Activated CD8-positive, alpha-beta T cell treated with anti-CD3 and anti-CD28 coated beads for 36 hours (primary cell): ENCODE data around the gene MCEMP1. TPM values are rescaled to one million over a fixed set of nuclear protein-coding genes. Genes with fewer than 3 reads are reported as not detected.

Source experiments
- ATAC-seq: fragments of 200-7000 bp; cut with Tn5 transposase; one replicate; pipeline ENCODE4 v1.10.0; 2021; ENCODE audit warnings: mild to moderate bottlenecking, moderate library complexity
- CTCF ChIA-PET: fragments of 350-600 bp; sonication (Branson Sonifier 250); formaldehyde crosslinking; loops from one replicate; lab custom pipeline; 2021; ENCODE audit warnings: antibody characterized with exemption; lab: Charles Lee
- POLR2A ChIA-PET: fragments of 350-600 bp; sonication (Branson Sonifier 250); formaldehyde crosslinking; loops from one replicate; lab custom pipeline; 2021; ENCODE audit warnings: antibody characterized with exemption; lab: Charles Lee
- DNase-seq: peaks from one replicate; pipeline ENCODE4 v3.0.0-alpha.2; 2020
- H3K27ac Mint-ChIP-seq: one replicate; pipeline ENCODE4 v1.8.0; 2021; ENCODE audit warnings: mild to moderate bottlenecking, mixed read lengths
- H3K27me3 Mint-ChIP-seq: one replicate; pipeline ENCODE4 v1.8.0; 2021; ENCODE audit warnings: mixed read lengths
- H3K36me3 Mint-ChIP-seq: one replicate; pipeline ENCODE4 v1.8.0; 2021; ENCODE audit warnings: low read depth, mixed read lengths
- H3K4me1 Mint-ChIP-seq: one replicate; pipeline ENCODE4 v1.8.0; 2021; ENCODE audit warnings: low read depth, mixed read lengths
- H3K4me3 Mint-ChIP-seq: one replicate; pipeline ENCODE4 v1.8.0; 2021; ENCODE audit warnings: mild to moderate bottlenecking, moderate library complexity, mixed read lengths
- H3K9me3 Mint-ChIP-seq: one replicate; pipeline ENCODE4 v1.8.0; 2021; ENCODE audit warnings: mixed read lengths
- intact Hi-C: fragments of 100-400 bp; cut with micrococcal nuclease; formaldehyde crosslinking; loops from one replicate; pipeline ENCODE4 v1.10.0; 2022
- total RNA-seq, 2 experiments: library from RNA; stranded (reverse); gene quantifications; one replicate each; pipeline ENCODE4 v1.2.3, GENCODE V29; 2021
- TF ChIP-seq, protein P1 (sequence below): fragments of 200-600 bp; IDR thresholded peaks from one replicate; pipeline ENCODE4 v1.8.0; 2022; ENCODE audit warnings: antibody characterized with exemption, mild to moderate bottlenecking

MCEMP1 gene
- total RNA-seq, 2 experiments from 2014 or later, result not detected

DNA sequence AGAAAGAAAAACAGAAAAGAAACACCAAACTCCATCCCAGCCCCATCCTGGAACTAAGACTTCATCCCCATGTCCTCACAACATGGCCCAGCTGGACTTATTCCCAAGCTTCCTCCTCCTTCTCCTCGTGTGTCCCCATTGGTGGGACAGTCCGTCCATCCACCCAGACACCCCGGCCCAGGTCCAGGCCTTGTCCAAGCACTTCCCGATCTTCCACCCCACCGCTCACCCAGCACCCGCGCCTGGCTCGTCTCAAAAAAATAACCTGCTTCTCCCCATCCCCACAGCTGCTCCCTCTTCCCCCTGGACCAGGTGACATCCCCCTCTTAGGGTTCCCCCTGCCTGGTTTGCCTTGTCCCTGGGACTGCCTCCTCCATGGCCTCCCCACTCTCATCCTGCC, 26.4 kb downstream of the MCEMP1 start:
- no peaks in the 10 kb centered on the region for H3K9me3 Mint-ChIP-seq
- ATAC-seq, result no peak
- TF ChIP-seq, protein P1, sequence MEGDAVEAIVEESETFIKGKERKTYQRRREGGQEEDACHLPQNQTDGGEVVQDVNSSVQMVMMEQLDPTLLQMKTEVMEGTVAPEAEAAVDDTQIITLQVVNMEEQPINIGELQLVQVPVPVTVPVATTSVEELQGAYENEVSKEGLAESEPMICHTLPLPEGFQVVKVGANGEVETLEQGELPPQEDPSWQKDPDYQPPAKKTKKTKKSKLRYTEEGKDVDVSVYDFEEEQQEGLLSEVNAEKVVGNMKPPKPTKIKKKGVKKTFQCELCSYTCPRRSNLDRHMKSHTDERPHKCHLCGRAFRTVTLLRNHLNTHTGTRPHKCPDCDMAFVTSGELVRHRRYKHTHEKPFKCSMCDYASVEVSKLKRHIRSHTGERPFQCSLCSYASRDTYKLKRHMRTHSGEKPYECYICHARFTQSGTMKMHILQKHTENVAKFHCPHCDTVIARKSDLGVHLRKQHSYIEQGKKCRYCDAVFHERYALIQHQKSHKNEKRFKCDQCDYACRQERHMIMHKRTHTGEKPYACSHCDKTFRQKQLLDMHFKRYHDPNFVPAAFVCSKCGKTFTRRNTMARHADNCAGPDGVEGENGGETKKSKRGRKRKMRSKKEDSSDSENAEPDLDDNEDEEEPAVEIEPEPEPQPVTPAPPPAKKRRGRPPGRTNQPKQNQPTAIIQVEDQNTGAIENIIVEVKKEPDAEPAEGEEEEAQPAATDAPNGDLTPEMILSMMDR, result no peak
- CTCF ChIA-PET, result interaction anchor here (1.5 kb wide), 1 partner anchor 22 kb away, joined by 6 read pairs; the partner anchor contains the start of gene TRAPPC5
- H3K27me3 Mint-ChIP-seq, result peaks cover 2% of the 10 kb centered on the region
- intact Hi-C loops, result loop anchor here (10.0 kb wide), 1 partner anchor 71 kb away; no protein-coding TSS in a partner anchor
- H3K27ac Mint-ChIP-seq, result no peak overlapping the region
- H3K4me3 Mint-ChIP-seq, result no peak overlapping the region
- POLR2A ChIA-PET, result no interaction called here
- DNase-seq, result no peak
- peaks cover 53% of the 10 kb centered on the region for H3K4me1 Mint-ChIP-seq
- peaks cover 1% of the 10 kb centered on the region for H3K36me3 Mint-ChIP-seq

DNA sequence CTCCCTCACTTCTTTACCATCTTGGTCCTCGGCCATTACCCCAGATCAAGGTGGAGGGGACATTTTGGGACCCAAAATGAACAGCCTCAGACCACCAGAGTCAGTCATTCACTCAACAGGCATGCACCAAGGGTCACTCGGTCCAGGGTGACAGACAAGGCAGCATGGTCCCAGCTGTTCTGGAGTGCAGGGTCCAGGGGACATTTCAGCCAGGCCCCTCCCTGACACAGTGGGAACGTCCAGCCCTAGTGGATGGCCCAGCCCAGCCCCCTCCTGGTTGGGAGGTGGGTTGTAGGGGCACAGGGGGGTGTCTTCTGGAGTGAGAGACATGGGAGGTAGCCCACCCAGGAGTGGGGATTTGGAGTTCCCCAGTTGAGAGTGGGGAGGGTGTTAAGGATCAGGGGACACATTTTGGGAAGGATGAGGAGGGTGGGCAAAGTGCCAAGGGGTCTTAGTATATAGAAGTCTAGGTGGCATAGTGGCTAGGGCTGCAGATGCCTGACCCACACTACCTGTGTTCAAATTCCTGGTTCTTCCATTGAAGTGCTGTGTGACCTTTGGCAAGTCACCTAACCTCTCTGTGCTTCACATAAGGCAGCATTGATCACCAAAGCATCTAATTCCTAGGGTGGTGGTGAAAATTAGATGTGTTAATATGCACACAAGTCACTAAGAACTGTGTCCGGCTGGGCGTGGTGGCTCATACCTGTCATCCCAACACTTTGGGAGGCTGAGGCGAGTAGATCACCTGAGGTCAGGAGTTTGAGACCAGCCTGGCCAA, 27.6 kb downstream of the MCEMP1 start:
- CTCF ChIA-PET, result no interaction called here
- H3K27ac Mint-ChIP-seq, result no peak overlapping the region
- ATAC-seq (no peak), DNase-seq (no peak)
- TF ChIP-seq, protein P1, result no peak
- H3K36me3 Mint-ChIP-seq, result peaks cover 1% of the 10 kb centered on the region
- intact Hi-C loops, result loop anchor here (10.0 kb wide), 1 partner anchor 70 kb away; no protein-coding TSS in a partner anchor
- H3K27me3 Mint-ChIP-seq, result no peaks in the 10 kb centered on the region
- POLR2A ChIA-PET, result interaction anchor here (1.3 kb wide), 1 partner anchor 63 kb away, joined by 3 read pairs; no protein-coding TSS in a partner anchor
- no peaks in the 10 kb centered on the region for H3K9me3 Mint-ChIP-seq
- H3K4me1 Mint-ChIP-seq, result peaks cover 47% of the 10 kb centered on the region
- H3K4me3 Mint-ChIP-seq, result no peak overlapping the region

DNA sequence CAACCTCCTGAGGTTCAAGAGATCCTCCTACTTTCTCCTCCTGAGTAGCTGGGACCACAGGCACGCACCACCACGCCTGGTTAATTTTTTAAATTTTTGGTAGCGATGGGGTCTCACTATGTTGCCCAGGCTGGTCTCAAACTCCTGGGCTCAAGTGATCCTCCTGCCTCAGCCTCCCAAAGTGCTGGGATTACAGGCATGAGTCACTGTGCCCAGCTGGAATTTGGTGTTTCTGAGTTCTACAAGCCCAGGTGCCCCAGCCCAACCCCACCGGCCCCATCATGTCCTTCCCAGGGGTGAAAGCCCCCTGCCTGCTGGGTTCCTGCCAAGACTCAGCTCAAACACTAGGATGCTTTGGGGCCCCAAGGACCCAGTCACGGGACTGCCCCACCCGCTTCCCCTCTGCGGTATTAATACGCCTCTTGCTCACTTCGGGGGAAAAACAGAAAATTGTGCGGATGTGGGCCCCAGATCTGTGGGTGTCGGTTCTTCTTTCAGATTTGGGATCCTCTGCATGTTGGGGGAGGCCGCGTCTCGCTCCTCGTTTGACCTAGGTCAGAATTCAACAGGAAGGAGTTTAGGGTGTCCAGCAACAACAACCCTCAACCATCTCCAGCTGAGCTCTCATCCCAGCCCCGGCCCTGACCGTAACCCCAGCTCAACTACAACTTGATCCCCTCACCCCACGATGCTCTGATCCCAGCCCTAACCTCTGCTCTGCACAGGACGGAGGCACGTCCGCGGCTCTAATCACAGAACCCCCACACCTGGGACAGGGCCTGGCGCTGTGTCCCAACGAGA, 28.7 kb downstream of the MCEMP1 start:
- ChIA-PET POLR2A (interaction anchor here (1.3 kb wide), 1 partner anchor 62 kb away, joined by 3 read pairs; no protein-coding TSS in a partner anchor), CTCF (interaction anchor here (1.8 to 2.3 kb wide), 2 partner anchors 25 to 42 kb away, joined by 3 to 15 read pairs; partner anchors contain the start of gene TRAPPC5)
- H3K36me3 Mint-ChIP-seq, result peaks cover 1% of the 10 kb centered on the region
- peak; percentile 94 for DNase-seq
- H3K4me3 Mint-ChIP-seq, result peak overlapping the region; percentile 57
- H3K27me3 Mint-ChIP-seq, result no peaks in the 10 kb centered on the region
- ATAC-seq, result peak; percentile 93
- H3K9me3 Mint-ChIP-seq, result no peaks in the 10 kb centered on the region
- H3K4me1 Mint-ChIP-seq, result peaks cover 39% of the 10 kb centered on the region
- intact Hi-C loops, result loop anchor here (10.0 kb wide), 1 partner anchor 69 kb away; no protein-coding TSS in a partner anchor
- TF ChIP-seq, protein P1, result no peak
- peak overlapping the region; percentile 87 for H3K27ac Mint-ChIP-seq

DNA sequence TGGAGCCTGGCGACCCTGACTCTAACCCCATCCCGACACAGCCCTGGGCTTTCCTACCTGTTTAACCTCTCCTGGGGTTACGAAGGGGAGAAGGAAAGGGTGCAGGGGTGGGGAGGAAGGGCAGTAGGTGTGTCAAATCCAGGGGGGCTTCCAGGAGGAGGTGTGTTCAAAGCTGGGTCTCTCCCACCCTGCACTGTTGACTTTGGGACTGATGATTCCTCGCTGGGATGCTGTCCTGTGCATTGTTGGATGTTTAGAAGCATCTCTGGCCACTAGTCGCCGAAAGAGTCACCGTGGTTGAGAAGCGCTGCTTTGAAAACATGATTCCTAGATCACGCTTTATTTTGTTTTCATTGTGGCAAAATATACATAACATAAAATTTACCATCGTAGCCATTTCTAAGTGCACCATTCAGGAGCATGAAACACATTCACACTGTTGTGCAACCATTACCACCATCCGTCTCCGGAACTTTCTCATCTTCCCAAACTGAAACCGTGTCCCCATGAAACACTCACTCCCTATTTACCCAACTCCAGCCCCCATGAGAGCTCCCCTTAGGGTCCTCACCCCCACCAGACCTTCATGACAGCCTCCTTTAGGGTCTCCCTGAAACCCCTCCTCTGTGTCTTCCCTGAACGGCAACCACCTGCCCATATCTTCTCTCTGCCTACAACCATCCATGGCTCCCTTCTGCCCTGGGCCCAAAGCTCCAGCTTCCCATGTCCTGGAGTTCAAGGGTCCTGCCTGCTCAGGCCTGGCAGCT, 29.5 kb downstream of the MCEMP1 start:
- intact Hi-C loops, result loop anchor here (10.0 kb wide), 1 partner anchor 68 kb away; no protein-coding TSS in a partner anchor
- peak overlapping the region; percentile 87 for H3K27ac Mint-ChIP-seq
- no peaks in the 10 kb centered on the region for H3K27me3 Mint-ChIP-seq
- TF ChIP-seq, protein P1, result no peak
- peaks cover 1% of the 10 kb centered on the region for H3K36me3 Mint-ChIP-seq
- H3K9me3 Mint-ChIP-seq, result no peaks in the 10 kb centered on the region
- ChIA-PET POLR2A (interaction anchor here (1.3 kb wide), 1 partner anchor 61 kb away, joined by 3 read pairs; no protein-coding TSS in a partner anchor), CTCF (interaction anchor here (1.8 to 2.3 kb wide), 2 partner anchors 26 to 41 kb away, joined by 3 to 15 read pairs; partner anchors contain the start of gene TRAPPC5)
- H3K4me1 Mint-ChIP-seq, result peaks cover 39% of the 10 kb centered on the region
- peak overlapping the region; percentile 57 for H3K4me3 Mint-ChIP-seq
- no peak for DNase-seq
- no peak for ATAC-seq
